GM12892 (cell line): Measurements from ENCODE around the gene NDST1.

Experiments
- POLR2A ChIP-seq: IDR thresholded peaks from 2 replicates; pipeline ENCODE4 v1.6.1; 2011; ENCODE audit warnings: low read depth, low read length, control low read depth
- POLR2AphosphoS5 ChIP-seq: IDR thresholded peaks from 2 replicates; pipeline ENCODE4 v1.6.1; 2011; ENCODE audit warnings: low read depth, low read length, control low read depth
- TAF1 ChIP-seq: IDR thresholded peaks from 2 replicates; pipeline ENCODE4 v1.6.1; 2011; ENCODE audit warnings: low read depth, mild to moderate bottlenecking, control low read depth, low read length, borderline replicate concordance

- TF ChIP-seq POLR2AphosphoS5 (no peak), POLR2A (no peak), TAF1 (no peak)
These were observed 17.2 kb upstream of the NDST1 start for GRCh38 chr5:150490754-150491153.
